GM18868 (cell line): Measurements from ENCODE around the gene DIDO1.

Experiments
- ATAC-seq: cut with Tn5 transposase; IDR thresholded peaks from one replicate; pipeline ENCODE4 v1.9.1; 2021; ENCODE audit warnings: mild to moderate bottlenecking, moderate library complexity; ENCODE audit not compliant: unreplicated experiment

The DIDO1 gene

DNA sequence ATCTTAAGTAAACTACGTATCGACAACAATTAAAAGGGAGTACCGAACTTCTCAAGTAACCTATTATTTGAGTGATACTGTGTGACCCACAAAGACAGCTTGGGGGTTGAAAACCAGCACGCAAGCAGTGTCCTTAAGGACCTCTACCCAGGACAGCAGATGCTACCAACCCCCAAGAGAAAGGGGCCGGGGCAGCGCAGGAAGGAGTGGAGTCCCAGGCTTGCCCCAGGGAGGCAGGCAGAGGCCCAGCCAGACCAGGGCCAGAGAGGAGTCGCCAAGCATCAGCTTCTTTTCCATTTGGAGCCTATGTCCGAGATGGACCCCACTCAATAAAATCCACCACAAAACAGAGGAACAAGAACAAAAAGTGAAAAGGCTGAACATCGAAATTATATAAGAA lies 11.9 kb downstream of the DIDO1 start:
- ATAC-seq = no peak

GRCh38 chr20:62913043-62913630 lies 13.2 kb downstream of the DIDO1 start:
- ATAC-seq = no peak

DNA sequence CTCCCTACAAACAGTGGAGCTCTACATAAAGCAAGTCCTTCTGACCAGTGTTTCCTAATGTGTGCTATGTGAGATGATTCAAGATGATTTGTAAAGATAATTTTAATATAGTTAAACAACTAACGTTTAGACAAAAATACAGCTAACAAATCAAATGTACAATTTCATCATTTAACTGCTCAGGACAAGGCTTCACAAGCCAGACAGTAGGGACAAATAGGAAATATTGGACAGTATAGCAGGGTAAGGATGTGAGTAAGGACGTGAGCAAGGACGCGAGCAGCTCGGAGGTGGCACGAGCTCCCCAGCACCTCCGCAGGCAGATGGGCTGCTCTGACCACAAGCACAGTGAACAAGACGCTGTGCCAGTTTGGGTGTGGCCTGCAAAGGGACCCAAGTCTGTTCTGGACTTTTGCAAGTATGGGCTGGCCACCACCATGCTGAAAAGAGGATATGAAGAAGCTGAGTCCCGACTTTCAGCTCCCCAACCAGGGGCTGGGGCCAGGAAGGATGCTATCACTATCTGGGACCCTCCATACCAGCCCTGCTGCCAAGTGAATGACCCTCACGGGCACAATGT lies 14.5 kb downstream of the DIDO1 start:
- ATAC-seq = no peak

DNA sequence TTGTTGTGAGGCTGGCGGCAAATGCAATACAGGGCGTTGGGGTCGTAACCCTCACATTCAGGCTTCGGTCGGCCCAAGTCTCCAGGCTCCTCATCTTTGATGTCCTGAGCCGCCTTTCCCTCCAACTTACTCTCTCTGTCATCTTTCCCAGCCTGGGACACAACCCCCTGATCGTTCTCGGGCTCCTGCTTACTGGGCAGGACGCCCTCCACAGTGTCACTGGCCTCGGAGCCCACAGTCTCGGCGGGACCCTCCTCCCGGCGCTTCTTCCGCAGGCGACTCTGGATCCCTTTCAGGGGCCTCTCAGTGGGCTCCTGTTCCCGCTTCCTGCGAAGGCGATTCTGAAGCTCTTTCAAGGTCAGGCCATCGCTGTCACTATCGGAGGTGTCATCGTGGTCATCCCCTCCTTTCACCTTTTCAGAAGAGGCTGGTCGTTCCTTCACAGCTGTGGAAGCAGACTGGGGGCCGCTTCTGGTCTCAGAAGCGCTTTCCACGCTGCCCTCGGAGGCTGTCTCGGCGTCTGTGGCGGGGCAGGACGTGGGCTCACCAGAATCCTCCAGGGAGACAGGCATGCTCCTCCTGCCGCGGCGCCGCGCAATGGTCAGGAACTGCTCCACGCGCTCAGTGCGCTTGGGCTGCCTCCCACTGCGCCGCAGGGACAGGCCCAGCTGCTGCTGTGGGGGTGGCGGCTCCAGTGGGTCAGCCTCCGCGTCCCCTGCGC lies 15.4 kb downstream of the DIDO1 start:
- no peak for ATAC-seq

- no peak for ATAC-seq
Observed at GRCh38 chr20:62910217-62910766, 16.0 kb downstream of the DIDO1 start.

DNA sequence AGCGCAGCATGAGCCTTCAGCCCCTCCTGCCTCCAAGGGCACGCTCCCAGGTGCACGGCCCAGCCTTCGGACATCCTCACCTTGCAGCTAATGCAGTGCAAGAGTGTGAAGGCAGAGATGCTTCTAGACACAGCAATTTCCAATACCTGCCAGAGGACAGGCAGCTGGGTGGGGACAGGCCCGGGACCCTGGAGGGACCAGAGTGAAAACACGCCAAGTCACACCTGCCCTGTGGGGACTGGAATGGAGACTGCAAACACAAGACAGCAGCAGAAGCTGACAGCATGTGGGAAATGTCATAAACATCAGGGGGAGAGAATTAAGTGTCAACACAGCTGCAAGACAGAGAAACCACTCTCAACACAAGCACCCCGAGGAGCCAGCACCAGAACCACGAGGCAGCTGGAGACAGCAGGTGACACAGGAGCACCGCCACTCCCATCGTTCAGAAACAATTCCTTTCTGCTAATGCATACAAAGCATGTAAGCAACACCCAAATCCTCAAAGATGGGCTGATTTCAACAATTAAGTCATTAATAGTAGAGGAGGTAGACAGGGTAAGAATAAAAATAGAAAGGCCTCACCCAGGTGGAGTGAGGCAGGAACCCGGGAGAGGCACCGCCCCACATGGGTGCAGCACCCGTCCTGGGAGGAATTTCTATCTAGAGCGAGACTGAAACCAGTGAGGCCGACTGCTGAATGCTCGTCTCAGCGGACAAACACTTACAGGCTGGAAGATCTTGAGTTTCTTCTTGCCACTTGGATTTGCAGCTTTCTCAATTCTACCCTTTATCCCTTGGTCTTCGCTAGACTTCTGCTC lies 17.1 kb downstream of the DIDO1 start:
- no peak for ATAC-seq

DNA sequence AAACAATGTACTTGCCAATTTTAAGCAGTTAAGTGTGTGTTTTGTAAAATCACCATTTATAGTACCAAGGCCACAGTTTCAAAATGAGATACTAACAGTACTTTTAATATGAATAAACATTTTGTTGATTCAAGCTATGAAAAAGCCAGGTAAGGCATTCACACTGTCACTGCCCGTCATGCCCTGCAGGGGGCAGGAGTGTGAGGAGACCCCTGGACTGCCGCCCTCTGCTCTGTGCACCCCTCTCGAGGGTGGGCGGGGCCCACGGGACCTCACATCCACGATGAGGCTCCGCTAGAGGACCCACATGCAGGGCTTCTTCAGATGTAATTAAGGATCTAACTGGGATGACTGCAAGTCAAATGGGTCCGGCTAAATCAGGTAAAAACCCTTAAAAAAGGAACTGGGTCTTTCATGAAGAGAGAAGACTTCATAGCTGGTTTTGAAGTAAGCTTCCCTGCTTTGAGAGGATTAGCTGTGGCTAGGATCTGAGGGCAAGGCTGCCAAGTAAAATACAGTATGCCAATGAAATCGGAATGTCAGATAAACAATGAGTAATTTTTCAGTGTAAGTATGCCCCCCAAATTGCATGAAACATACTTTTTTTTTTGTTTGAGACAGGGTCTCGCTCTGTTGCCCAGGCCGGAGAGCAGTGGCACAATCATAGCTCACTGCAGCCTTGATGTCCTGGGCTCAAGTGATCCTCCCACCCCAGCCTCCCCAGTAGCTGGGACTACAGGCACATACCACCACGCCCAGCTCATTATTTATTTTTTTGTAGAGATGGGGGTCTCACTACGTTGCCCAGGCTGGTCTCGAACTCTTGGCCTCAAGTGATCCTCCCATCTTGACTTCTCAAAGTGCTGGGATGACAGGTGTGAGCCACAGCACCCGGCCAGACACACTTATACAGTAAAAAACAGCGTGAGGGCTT lies 18.7 kb downstream of the DIDO1 start:
- ATAC-seq = no peak

GRCh38 chr20:62906647-62907375 lies 19.5 kb downstream of the DIDO1 start:
- ATAC-seq = no peak

GRCh38 chr20:62906209-62906608 lies 20.1 kb downstream of the DIDO1 start:
- no peak for ATAC-seq

DNA sequence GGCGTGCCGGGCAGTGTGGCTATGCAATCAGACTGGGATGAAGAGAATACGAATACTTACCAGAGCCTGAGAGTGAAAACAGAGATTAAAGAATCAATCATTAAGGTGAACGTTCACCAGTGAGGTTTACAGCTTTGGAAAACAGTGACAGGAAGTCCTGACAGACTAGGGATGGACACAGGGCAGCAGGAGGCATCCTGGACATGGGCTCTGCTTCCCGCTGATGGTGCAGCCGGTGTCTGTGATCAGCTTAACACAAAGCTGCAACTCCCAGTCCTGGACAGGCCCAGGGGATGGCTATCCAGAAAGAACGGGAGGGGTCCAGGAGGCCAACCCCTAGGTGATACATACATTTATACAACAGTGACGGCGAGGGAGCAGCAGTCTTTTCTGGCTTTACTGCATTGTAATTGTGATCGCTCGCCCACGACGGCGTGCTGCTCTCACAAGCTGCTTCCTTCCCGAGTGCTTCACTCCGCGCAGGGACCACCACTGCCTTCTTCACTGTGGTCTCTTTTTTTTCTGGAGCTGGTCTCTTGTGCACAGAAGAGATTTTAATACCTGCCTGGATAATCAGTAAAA lies 20.7 kb downstream of the DIDO1 start:
- ATAC-seq = no peak

DNA sequence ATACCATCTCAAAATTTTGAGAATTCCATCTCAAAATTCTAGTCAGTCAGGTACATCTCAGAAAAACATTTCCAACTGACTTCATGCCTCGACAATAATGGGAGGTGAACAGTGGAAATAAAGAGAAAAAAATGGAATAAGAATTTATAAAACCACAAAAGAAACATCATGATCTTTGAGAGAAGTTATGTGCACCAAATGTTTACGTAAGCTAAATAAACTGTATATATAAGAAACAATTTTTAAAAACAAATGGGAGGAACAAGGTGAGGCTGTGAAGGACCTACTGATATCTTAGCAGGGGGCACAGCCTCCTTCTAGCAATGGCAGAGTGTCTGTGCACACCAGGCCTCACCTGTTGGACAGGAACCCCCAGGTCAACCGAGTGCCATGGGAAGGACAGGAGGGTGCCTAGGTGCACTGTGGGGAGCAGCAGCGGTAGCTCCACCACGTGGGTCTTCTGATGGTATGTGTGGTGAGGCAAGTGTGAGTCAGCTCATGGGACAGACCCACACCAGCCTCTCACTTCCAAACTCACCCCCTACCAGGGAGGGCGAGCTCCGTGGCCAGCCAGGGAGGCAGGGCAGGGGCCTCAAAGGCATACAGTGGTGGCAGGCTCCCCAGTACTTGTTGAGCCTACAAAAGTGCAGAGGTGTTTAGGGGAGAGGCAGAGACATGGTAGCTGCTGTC lies 23.2 kb downstream of the DIDO1 start:
- ATAC-seq = no peak

GRCh38 chr20:62901891-62902290 lies 24.4 kb downstream of the DIDO1 start:
- ATAC-seq = no peak

DNA sequence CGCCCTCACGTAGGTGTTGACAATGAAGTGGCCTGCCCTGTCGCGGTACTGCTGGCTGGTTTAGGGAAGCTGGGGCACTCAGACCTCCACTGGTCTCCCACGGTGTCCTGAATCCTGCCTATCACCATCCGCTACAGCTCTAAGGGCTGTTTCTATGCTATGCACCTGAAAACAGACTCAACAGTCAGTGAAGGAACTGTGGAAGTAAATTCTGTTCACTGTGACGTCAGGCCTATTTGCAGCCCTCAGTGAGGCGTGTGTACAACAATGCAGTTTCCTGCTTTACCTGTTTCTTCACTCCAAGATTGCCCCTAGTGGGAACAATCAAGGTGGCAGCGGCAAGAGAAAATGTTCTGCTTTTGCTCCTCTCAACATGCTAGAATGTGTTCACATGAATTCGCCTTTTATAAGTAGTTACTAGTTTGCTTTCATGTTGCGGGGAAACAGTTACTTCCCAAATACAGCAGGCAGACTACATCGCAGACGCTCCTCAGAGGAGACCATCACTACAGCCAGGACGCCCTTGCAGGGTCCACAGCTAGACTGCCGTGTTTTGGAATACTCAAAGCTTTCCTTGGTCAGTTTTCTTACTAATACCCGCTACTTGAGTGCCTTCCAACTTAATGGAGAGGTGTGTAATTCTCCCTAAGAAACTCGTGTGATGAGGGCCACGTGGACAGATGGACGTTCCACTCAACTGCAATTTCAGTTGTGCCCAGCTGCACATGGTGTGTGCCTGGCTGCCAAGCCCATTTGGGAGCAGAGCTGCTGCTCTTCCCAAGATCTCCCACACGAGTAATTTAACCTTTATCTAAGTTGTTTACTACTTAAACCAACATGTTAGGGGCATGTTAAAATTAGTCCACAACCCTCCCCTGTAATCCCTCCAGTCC lies 25.4 kb downstream of the DIDO1 start:
- peak; percentile 21 for ATAC-seq

- peak; percentile 81 for ATAC-seq
Observed at GRCh38 chr20:62900052-62900691, 26.1 kb downstream of the DIDO1 start.

GRCh38 chr20:62899633-62900051 lies 26.7 kb downstream of the DIDO1 start:
- no peak for ATAC-seq

DNA sequence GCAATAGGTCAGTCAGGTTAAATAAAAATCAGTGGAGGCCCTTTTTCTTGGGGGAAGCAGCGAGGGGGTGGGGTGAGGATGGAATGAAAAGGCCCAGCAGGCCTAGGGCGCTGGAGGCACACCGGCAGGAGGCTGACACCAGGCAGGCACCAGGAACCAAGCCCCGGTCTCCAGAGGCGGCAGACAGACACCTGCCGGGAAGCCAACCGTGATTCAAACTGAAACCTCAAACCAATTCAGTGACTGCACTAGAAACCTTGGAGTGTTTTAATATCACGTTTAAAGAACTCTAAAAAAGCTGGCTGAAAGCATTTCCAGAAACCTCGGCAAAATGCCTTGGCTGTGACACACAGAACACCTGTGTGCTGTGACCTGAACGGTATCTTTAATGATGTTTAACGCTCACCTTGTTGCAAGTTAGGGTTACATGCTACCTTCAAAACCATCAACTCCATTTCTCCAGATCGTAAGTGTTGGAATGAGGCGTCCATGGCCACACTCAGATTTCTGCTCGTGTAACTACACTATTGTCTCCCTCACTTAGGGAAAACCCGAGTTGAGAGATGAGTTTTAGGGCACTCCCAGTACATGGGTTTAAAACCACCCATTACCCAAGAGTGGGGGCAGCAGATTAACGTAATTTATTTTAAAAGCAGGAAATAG lies 27.2 kb downstream of the DIDO1 start:
- peak; percentile 52 for ATAC-seq
